ENCODE data around the gene RAB3GAP1.
"Not testable (repeated sequence)": the region's sequence is repeated elsewhere in the genome, so short reads cannot be mapped to it uniquely, and the experiment has no call there.

The RAB3GAP1 gene

GRCh38 chr2:135056790-135057189, 4.7 kb downstream of the RAB3GAP1 start:
- peak; percentile 21 for DNase-seq

GRCh38 chr2:135059577-135059976, 7.5 kb downstream of the RAB3GAP1 start:
- DNase-seq: no peak

- DNase-seq: no peak
Measured at GRCh38 chr2:135063210-135063609, 11.1 kb downstream of the RAB3GAP1 start.

DNA sequence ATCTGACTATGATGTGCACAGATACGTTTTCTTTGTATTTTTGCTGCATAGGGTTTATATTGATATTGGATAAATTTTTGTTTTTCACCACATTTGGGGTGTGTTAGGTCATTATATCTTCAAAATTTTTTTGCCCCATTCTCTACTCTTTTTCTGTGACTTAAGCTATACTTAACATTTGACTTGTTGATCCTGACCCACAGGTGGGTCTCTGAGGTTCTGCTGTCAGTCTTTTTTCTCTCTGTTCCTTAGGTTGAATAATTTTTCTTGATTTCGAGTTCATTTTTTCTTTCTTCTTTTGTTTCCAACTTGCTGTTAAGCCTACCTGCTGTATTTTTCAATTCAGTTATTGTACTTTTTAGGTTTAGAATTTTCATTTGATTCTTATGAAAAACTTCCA, 12.1 kb downstream of the RAB3GAP1 start:
- no peak for DNase-seq

DNA sequence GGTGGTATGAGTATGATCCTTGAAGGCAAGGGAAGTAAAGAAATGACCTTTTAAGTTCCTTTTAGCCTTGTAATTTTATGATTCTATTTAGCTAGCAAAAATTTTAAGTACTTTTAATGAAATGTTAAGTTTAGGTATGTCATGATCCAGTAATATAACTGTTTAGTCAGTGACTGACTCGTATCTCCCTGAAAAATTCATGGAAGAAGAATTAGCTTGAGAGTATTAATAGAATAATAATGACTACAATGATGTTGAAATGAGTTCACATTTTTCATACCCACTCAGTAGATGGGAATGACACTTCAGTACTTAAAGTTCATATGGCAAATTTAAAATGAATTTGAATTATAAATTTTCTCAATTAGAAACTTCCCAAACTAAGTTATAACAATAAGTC, 14.6 kb downstream of the RAB3GAP1 start:
- DNase-seq: peak; percentile 54

DNA sequence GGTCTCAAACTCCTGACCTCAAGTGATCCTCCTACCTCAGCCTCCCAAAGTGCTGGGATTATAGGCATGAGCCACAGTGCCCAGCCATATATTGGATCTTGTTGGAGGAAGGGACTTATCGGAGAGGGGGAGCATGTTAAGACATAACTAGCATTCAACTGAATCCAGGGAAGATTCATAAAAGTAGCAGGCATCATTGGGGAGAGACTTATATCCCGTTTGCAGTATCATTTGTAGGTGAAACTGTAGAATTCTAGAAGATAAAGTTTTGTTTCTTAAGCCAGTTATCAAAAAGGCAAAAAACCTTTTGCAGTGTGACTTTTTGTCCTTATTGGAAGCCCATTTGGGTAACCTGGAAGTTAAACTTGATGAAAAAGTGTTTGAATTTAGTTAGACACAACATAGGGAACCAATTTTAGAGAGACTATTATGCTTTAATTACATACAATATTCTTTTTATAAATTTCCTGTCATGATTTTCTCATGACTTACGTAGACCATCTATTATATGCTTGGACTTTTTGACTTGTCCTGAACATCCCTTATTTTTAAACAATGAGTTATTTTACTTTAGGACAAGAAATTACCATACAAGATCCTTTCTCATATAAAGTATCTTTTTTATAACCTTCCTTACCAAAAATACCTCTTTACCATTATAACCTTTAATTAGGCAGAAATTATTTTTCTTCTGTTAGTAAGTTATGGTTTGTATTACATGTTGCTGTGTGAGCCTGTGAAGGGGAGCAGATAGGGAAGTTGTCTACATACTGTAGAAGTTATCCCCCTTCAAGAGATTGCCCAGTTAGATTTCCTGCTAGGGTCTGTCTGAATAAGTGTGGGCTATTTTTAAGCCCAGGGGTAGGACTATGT, 20.3 kb downstream of the RAB3GAP1 start:
- DNase-seq: peak; percentile 26

DNA sequence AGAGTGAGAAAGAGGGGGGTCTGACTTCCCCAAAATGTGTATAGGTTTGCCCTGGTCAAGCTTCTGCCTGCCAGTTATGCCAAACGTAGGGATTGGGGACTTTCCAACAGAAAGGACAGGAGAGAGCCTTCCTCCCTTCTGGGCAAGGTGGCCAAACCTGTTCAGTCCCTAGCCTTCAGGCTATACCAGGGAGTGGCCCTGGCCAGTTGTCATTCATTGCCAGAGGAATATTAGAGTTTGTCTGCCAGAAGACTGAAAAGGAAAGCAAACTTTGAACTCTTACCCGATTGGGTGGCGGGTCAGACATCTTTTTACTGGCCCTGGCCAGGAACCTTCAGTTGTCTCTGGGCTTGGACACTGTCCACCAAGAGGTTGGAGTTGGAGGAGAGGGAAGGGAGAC, 22.1 kb downstream of the RAB3GAP1 start:
- DNase-seq: no peak

- no peak for DNase-seq
Measured at GRCh38 chr2:135076556-135076955, 24.5 kb downstream of the RAB3GAP1 start.

- DNase-seq: no peak
Measured at GRCh38 chr2:135078417-135078816, 26.3 kb downstream of the RAB3GAP1 start.

GRCh38 chr2:135086222-135086621, 34.1 kb downstream of the RAB3GAP1 start:
- no peak for DNase-seq

DNA sequence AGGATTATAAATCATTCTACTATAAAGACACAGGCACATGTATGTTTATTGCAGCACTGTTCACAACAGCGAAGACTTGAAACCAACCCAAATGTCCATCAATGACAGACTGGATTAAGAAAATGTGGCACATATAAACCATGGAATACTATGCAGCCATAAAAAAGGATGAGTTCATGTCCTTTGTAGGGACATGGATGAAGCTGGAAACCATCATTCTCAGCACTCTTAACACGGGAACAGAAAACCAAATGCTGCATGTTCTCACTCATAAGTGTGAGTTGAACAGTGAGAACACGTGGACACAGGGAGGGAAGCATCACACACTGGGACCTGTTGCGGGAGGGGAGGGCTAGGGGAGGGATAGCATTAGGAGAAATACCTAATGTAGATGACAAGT, 37.5 kb downstream of the RAB3GAP1 start:
- DNase-seq: not testable (repeated sequence)

- no peak for DNase-seq
Measured at GRCh38 chr2:135091681-135092080, 39.6 kb downstream of the RAB3GAP1 start.

DNA sequence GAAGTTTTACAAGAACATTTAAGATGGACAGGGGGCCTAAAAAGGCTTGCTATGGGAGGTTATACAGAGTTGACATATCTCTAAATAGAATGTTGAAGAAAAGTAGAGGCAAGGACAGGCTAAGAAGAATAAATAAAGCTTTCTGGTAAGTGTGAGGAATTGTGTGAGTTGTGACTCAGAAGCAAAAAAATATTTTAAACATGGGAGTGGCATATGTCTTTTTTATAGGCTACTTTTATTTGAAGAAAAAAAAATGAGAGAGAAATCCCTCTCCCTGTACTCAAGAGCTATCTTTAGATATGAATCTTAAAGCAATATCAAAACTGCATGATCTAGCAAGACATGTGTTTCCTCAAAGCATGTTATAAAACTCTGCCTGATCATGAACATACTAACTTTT, 41.1 kb downstream of the RAB3GAP1 start:
- no peak for DNase-seq

DNA sequence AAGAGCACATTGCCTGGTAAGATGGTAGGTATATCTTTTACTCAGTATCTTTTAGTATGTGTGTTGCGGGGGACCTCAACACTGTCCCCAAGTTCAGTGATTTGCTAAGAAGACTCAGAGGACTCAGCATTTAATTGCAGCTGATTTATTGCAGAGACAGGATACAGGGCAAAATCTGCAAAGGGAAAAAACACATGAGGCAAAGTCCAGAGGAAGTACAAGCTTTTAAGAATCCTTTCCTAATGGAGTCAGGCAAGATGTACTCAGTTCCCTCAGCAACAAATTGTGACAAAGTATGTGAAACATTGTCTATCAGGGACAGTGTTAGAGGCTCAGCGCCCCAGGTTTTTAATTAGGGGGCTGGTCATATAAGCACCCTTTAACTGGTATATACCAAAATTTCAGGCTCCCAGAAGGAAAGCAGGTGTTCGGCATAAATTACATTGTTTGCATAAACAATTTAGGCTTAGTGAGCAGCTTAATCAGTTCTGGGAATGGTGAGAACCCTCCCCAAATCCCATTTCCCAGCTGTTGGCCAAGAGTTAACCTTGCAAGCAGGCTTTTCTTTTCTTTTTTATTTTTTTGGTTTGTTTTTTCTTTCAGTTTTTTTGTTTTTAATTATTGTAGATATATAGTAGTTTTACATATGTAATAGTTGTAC, 41.7 kb downstream of the RAB3GAP1 start:
- DNase-seq: no peak

- no peak for DNase-seq
Measured at GRCh38 chr2:135094508-135094907, 42.4 kb downstream of the RAB3GAP1 start.

GRCh38 chr2:135095591-135095990, 43.5 kb downstream of the RAB3GAP1 start:
- no peak for DNase-seq

DNA sequence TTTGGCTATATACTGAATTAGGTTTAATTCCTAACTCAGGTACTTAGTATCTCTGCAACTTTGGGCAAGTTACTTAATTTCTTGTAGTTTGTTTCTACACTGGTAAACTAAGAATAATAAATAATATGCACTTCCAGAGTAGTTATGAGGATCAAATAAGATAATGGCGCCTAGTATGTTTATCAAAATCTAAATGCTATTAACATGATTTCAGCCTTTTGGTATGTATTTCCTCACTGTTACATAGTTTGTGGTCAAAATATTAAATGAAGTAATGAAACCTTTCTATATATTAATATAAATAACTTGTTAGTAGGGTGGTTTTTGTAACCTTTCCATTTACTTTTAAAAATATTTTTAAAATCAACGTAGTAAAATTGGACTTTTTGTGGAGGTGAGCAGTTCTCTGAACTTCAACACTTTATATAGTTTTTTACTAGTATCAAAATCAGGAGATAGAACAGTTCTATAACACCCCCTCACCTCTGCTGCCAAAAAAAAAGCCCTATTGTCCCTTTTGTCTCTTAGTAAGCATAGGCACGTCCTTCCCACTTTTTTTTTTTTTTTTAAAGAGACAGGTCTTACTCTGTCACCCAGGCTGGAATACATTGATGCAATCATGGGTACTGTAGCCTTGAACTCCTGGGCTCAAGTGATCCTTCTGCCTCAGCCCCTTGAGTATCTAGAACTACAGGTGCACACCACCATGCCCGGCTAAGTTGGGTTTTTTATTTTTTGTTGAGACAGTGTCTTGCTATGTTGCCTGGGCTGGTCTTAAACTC, 44.8 kb downstream of the RAB3GAP1 start:
- DNase-seq: peak; percentile 13

- no peak for DNase-seq
Measured at GRCh38 chr2:135097532-135098231, 45.6 kb downstream of the RAB3GAP1 start.

DNA sequence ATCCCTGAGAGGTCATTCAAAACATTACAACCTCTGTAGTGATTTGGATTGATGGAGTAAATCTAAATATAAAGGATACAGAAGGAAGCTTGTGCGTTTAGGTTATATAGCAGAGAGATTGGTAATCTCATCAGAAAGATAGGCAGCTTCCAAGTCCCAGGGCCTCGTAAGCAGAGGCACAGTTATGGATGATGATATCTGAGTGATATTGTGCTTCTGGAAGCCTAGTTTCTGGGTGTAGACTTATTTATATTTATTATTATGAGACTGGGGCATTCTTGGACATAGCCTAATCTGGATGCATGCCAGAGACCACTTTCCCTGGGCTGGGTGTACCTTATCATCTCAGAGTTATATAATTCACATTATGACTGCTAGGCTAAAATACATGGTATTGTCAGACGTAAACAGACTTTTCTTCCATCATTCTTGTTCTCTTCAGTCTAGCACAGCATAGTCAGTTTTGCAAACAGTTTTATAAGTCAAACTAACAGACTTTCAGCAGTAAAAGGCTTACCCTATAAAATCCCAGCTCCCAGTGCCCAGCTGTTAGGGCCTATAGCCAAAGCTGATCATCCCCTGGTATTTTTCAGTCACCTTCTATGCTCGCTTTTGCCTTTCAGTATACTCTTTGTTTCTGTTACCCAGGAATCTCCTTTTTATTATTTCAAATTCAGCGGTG, 47.9 kb downstream of the RAB3GAP1 start:
- DNase-seq: no peak

DNA sequence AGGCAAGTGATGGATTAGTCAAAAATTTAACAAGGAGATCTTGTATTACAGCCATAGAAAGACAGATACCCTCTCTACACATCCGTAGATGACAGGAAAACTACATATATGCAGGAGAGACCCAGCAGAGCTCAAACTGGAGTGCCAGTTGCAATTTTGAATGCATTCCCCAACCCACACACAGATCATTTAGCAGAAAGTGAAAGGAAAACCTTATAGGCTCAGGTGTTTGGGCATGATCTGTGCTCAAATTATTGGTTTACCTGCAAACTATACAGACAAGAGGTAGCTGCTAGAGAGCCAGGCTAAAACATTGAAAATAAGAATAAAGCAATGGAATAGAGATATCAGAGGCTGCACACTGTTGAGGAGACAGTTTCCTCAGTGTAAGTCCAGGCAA, 51.8 kb downstream of the RAB3GAP1 start:
- no peak for DNase-seq

DNA sequence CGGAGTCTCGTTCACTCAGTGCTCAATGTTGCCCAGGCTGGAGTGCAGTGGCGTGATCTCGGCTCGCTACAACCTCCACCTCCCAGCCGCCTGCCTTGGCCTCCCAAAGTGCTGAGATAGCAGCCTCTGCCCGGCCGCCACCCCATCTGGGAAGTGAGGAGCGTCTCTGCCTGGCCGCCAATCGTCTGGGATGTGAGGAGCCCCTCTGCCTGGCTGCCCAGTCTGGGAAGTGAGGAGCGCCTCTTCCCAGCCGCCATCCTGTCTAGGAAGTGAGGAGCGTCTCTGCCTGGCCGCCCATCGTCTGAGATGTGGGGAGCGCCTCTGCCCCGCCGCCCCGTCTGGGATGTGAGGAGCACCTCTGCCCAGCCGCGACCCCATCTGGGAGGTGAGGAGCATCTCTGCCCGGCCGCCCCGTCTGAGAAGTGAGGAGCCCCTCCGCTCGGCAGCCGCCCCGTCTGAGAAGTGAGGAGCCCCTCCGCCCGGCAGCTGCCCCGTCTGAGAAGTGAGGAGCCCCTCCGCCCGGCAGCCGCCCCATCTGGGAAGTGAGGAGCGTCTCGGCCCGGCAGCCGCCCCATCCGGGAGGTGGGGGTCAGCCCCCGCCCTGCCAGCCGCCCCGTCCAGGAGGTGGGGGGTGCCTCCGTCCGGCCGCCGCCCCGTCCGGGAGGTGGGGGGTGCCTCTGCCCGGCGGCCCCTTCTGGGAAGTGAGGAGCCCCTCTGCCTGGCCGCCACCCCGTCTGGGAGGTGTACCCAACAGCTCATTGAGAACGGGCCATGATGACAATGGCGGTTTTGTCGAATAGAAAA, 53.6 kb downstream of the RAB3GAP1 start:
- DNase-seq: not testable (repeated sequence)

All from fibroblast of skin of right biceps (primary cell).